ENCODE data around the gene LYZL6.

The LYZL6 gene

DNA sequence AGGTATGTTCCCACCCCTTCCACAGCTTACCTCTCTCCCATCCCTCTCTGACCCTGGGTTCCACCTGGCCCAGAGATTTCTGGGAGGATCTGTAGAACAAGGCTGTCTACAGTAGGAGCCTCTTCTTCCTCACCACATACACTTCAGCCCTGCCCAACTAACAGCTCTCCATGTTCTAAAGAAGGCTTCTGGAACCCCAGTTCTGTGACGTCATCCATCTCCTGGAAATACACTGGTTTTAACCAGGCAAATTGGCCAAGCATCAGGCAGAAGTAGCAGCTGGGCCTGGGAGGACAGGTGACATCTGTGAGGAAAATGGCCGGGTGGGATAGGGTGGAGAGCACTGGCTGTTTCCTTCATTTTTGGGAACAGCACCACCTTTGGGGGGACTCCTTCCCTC is at the start of gene LYZL6:
Gene LYZL6 (minus strand): TSS at position 177 of the 400 bp plus-strand sequence. CDS start 4,357 bp downstream, outside the sequence.
- no peak for DNase-seq

- no peak for DNase-seq
Measured at GRCh38 chr17:35991075-35991474, 47.6 kb upstream of the LYZL6 start.

DNA sequence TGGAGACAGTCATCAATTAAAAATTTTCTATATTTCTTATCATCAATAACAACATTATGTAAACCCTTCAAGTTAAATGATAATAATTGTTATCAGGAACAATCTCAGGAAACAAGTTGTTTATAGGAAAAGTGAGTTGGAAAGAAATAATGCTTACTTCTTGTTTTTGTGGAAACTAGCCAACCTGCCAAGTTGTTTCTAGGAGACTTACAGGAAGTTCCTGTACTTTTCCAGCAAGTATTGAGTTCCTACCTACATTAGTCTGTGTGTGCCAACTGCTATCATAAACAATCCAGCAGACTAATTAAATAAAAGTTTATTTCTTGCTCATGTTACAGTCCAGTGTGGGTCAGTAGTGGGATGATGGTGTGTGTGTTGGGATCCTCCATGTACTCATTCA is 44.7 kb upstream of the LYZL6 start:
- no peak for DNase-seq

- no peak for DNase-seq
Measured at GRCh38 chr17:35986643-35987042, 43.1 kb upstream of the LYZL6 start, which contains the start of gene CCL14. CCL14 (minus strand) TSS chr17:35986729; CDS start chr17:35986649, 80 bp downstream.

DNA sequence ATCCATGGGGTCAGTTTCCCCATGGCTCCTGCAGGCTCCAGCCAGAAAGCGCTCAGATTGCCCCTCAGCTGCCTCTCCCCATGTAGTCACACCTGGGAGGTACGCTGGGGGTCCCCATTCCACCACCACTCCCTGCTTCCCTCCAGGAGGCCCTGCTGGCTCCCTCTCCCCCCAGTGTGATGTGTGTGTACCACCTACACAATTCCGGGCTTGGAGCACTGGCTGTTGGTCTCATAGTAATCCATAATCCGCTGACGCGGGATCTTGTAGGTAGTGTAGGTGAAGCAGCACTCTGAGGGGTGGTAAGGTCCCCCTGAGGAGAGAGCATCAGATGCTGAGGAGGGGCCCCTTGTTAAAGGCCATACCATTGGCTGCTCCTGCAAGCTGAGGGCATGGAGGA is 40.6 kb upstream of the LYZL6 start:
- DNase-seq = no peak

GRCh38 chr17:35982409-35983191 is 39.1 kb upstream of the LYZL6 start:
- DNase-seq = no peak

DNA sequence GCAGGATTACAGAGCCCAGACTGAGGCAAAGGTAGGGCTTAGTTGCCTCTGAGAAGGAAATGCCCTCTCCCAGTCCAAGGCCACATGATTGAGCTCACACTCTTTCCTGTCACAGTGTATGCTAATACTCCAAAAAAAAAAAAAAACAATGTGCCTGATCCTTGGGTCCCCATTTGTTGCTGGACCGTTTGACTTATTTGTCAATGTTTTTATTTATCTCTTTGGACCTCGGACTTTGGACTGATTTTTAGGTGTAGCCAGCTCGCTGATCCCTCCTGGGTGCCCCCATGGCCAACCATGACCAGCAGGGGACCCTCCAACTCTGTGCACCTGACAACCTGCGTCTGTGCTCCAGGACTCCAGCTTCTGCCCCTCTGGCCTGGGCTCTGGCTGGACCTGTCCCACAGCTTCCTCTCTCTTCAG is 38.4 kb upstream of the LYZL6 start:
- no peak for DNase-seq

DNA sequence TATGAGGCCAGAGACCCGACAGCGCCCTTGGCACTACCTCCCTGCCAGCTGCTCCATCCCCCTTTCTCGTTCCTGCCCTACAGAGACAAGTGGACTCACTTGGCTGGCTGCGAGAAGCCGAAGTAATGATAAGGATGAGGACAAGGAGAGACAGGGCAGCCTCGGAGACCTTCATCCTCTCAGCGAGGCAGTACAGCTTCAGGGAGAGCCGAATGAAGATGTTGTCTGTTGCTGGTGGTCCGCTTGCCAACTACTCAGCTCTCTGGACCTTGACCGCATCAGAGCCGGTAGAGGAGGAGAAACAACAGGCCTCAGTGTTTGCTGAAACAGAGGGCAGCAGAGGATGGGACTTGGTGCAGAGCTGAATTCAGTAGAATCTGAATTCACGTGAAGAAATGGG is 37.7 kb upstream of the LYZL6 start, which contains the start of gene CCL16:
Gene CCL16 (minus strand): TSS at position 252 of the 400 bp plus-strand sequence. CDS start 77 bp downstream, at position 175.
- no peak for DNase-seq

DNA sequence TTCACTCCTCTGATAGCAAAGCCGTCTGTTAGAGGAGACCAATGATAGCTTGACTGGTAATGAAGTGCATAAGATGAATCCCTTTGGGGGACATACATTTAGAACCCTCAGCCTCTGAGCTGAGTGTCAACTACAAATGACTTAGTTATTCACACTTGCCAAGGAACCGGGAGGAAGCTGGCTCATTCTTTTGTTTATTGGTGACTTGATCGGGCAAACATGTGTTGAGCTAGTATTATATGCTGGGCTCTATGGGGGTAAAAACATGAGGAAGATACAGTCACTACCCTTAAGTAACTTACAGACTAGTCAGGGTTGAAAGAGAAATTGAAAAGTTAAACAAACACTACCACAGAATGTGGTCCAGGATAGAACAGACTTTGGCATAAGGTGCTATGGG is 34.8 kb upstream of the LYZL6 start:
- DNase-seq = no peak

DNA sequence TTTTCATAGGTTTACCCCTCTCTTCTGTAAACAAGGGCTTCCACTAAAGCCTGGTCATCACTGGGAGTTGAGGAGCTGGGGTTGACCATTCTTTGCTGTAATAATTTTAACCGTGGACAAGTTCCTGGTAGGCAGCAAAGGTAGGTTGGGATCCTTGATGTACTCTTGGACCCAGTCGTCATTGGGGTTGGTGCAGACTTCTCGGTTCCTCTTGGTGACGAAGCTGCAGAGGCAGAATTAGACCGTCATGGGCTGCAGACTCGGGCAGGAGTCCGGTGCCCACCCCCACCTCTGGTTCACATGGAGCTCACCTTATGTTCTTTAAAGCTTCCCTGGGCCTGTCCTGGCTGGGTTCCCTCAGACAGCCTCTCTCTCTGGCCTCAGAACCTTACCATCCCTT is 34.0 kb upstream of the LYZL6 start:
- DNase-seq = no peak

- no peak for DNase-seq
Measured at GRCh38 chr17:35973333-35974260, 30.1 kb upstream of the LYZL6 start.

GRCh38 chr17:35972945-35973332 is 29.4 kb upstream of the LYZL6 start:
- no peak for DNase-seq

DNA sequence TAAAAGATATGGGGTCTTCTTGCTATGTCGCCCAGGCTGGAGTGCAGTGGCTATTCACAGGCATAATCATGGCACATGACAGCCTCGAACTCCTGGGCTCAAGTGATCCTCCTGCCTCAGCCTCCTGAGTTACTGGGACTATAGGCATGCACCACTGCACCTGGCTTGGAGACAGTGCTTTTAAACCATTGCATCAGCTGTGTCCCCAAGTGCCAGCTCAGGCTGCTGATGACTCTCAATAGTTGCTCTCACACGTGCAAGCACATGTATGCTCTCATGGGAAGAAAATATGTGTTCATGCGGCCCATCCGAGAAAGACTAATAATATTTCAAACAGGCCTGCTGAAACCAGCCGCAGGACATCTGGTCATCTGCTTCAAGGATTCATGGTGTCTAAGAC is 29.0 kb upstream of the LYZL6 start:
- no peak for DNase-seq

- DNase-seq = no peak
Measured at GRCh38 chr17:35972066-35972465, 28.6 kb upstream of the LYZL6 start.

DNA sequence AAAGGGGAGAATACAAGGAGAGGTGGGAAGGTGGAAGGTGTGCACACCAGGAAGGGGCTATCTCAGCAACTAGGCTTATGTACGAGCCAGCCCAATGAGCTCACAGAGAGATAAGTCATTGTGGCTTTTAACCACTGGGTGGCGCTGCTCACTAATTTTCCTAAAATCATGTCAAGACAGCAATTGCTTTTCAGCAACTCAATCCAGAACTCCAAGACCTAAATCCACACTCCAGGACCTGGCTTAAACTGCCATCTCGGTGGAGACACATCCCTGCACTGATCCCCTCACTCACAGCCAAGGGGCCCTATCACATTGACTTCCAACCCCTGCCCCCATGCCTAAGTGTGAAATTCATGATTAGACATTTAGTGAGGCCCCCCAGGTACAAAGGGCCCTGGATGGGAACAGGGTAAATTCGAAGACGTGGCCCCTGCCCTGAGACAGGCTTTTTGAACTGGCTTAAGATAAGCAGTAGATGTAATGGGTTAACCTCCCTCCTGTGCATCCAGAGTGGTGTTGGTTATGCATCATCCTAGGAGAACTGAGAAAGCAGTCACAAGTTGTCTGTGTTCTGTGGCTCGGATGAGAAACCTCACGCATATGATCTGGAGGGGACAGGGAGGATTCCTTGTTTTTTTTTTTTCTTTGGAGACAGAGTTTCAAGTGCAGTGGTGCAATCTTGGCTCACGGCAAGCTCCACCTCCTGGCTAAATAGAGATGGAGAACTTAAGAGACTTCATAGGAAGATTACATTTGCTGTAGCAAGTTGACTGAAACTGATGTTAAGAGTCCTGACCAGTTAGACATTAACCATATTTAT is 26.3 kb upstream of the LYZL6 start:
- peak; percentile 58 for DNase-seq

- no peak for DNase-seq
Measured at GRCh38 chr17:35968520-35969054, 25.1 kb upstream of the LYZL6 start.

DNA sequence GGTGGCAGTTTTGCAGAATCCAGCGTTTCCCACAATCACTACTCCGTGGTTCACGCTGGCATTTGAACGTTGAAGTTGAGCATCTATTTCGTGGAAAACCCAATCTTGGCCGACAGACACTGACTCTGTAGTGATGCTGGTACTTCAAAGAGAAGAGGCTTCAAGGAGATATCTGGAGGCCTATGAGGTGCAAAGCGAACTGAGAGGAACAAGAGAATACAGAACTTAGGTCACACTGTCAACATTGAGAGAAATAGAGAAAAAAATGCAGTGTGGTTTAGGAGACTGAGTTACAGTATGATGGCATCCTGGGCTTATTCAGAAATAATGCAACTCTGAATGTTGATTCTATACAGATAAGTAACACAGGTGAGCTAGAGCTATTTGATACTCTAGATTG is 21.8 kb upstream of the LYZL6 start:
- DNase-seq = no peak

- DNase-seq = no peak
Measured at GRCh38 chr17:35963663-35964062, 20.1 kb upstream of the LYZL6 start.

DNA sequence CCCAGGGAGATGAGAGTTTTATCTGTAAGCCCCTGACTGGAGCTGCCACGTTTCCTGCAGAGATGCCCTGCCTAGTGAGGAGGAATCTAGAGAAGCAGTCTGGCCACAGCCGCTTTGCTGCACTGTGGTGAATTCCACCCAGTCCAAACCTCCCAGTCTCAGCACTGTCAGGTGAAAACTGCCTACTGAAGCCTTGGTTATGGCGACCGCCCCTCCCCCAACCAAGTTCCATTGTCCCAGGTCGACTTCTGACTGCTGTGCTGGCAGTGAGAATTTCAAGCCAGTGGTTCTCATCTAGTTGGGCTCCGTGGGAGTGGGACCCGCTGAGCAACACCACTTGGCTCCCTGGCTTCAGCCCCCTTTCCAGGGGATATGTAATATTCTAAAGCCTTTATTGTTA is 10.2 kb upstream of the LYZL6 start:
- no peak for DNase-seq

DNA sequence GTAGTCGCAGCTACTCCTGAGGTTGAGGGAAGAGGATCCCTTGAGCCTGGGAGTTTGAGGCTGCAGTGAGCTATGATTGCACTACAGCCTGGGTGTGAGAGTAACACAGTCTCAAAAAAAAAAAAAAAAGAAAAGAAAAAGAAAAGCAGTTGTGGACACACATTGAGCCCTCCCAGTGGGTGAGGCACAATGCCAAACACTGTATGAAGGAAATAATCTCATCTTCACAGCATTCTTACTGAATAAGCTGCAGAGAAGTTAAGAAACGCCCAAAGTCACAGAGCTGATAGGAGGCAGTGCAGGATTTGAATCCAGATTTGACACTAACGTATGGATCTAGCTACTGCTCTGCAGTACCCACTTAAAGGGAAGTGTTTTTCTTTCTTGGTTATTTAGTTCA is 5.9 kb upstream of the LYZL6 start:
- DNase-seq = no peak

DNA sequence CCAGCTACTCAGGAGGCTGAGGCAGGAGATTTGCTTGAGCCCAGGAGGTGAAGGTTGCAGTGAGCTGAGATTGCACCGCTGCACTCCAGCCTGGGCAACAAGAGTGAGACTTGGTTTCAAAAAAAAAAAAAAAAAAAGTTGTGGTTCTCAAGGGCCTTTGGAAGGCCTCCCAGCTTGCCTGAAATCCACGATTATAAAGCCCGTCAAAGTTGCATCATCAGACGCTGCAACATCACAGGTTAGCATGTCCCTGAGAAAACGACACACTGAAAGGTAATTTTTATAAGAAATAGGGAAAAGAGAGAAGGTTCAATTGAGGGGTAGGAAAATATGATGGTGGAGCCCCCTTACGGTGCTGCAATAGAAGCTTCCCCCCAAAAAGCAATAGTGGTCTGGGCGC is 4.6 kb upstream of the LYZL6 start:
- no peak for DNase-seq

DNA sequence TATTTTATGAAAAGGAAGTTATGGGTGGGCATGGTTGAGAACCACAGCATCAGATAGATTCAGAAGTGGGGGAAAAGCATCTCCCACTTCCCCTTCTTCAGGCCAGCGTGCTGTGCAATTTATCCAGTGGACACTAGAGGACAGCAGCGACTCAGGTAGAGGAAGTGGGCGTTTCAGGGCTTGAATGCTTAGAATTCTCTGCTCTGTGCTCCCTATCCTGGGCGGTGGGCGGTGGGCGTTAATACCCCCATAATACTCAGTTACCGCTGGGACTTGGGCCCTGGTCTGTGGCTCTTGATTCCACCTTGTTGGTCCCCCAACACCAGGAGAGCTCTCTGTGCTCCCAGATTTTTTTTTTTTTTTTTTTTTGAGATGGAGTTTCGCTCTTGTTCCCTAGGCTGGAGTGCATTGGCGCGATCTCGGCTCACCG is 3.7 kb upstream of the LYZL6 start:
- DNase-seq = peak; percentile 30

DNA sequence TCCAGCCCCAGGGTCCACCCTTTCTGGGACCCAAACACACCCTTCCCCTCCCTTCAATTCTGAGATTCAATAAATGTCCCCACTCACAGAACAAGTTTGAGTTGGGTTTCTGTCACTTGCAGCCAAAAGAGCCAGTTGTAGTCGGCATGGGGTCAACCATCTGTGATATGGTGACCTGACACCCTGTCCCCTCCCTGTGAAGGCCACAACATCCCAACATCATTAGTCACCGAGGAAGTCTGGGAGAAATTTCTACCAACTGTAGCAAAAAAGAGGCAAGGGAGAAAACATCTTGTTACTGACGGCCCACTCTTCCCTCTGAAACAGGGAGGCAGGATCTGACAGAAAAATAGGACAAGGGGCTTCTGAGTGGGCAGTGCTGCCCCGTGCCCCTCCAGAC is 638 bp upstream of the LYZL6 start:
- DNase-seq = no peak
